Uterus (tissue), 2 donors: ENCODE measurements around the gene HSPH1.
"Not testable (repeated sequence)": the region's sequence is repeated elsewhere in the genome, so short reads cannot be mapped to it uniquely, and the experiment has no call there.

ENCODE experiments used
- POLR2A ChIP-seq, 2 donors: fragments of 450-650 bp; IDR thresholded peaks; one replicate each; pipeline ENCODE4 v1.6.1; 2016; ENCODE audit warnings: antibody characterized with exemption in 2 of 2, mild to moderate bottlenecking in 1 of 2, moderate library complexity in 1 of 2
- TF ChIP-seq, protein P1 (sequence below), 4 experiments: fragments of 200-600 bp in 2 of 4; fragments of 450-650 bp in 2 of 4; sonication (generic) in 2 of 4; IDR thresholded peaks; one replicate each; pipeline ENCODE4 v1.5.1; 2016 to 2019; ENCODE audit warnings: antibody characterized with exemption in 4 of 4, mild to moderate bottlenecking in 2 of 4, moderate library complexity in 1 of 4

DNA sequence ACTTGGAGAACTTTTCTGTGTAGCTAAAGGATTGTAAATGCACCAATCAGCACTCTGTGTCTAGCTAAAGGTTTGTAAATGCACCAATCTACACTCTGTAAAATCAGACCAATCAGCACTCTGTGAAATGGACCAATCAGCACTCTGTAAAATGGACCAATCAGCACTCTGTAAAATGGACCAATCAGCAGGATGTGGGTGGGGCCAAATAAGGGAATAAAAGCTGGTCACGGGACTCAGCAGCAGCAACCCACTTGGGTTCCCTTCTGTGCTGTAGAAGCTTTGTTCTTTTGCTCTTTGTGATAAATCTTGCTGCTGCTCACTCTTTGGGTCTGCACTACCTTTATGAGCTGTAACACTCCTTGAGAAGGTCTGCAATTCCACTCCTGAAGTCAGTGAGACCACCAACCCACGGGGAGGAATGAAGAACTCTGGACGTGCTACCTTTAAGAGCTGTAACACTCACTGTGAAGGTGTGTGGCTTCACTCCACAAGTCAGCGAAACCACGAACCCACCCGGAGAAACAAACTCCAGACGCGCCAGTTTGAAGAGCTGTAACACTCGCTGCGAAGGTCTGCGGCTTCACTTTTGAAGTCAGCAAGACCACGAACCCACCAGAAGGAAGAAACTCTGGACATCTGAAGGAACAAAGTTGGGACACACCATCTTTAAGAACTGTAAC, 16.2 kb upstream of the HSPH1 start:
- TF ChIP-seq, protein P1, sequence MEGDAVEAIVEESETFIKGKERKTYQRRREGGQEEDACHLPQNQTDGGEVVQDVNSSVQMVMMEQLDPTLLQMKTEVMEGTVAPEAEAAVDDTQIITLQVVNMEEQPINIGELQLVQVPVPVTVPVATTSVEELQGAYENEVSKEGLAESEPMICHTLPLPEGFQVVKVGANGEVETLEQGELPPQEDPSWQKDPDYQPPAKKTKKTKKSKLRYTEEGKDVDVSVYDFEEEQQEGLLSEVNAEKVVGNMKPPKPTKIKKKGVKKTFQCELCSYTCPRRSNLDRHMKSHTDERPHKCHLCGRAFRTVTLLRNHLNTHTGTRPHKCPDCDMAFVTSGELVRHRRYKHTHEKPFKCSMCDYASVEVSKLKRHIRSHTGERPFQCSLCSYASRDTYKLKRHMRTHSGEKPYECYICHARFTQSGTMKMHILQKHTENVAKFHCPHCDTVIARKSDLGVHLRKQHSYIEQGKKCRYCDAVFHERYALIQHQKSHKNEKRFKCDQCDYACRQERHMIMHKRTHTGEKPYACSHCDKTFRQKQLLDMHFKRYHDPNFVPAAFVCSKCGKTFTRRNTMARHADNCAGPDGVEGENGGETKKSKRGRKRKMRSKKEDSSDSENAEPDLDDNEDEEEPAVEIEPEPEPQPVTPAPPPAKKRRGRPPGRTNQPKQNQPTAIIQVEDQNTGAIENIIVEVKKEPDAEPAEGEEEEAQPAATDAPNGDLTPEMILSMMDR (IDR thresholded peaks at IDR 0.05): not testable (repeated sequence)
- TF ChIP-seq POLR2A (IDR thresholded peaks at IDR 0.05): not testable (repeated sequence)
